Mesothelial cell of epicardium (in vitro differentiated cells): ENCODE measurements around the gene EIF5A. TPM values are rescaled to one million over a fixed set of nuclear protein-coding genes. Genes with fewer than 3 reads are reported as not detected.

Experiments used
- DNase-seq, 2 experiments: peaks; one replicate each; pipeline ENCODE4 v3.0.0; 2021; ENCODE audit warnings: low spot score in 2 of 2; ENCODE audit not compliant: unreplicated experiment in 2 of 2
- H3K27ac Mint-ChIP-seq: 2 replicates; pipeline ENCODE4 v1.8.0; 2021; ENCODE audit warnings: mixed read lengths
- H3K27me3 Mint-ChIP-seq: 2 replicates; pipeline ENCODE4 v1.8.0; 2021; ENCODE audit warnings: low read depth, mixed read lengths
- H3K36me3 Mint-ChIP-seq: 2 replicates; pipeline ENCODE4 v1.8.0; 2021; ENCODE audit warnings: mixed read lengths
- H3K4me1 Mint-ChIP-seq: 2 replicates; pipeline ENCODE4 v1.8.0; 2021; ENCODE audit warnings: mixed read lengths
- H3K4me3 Mint-ChIP-seq: 2 replicates; pipeline ENCODE4 v1.8.0; 2021; ENCODE audit warnings: mild to moderate bottlenecking, moderate library complexity, mixed read lengths
- H3K9me3 Mint-ChIP-seq: 2 replicates; pipeline ENCODE4 v1.8.0; 2021; ENCODE audit warnings: mixed read lengths
- CTCF ChIP-seq: fragments of 200-600 bp; sonication (generic); IDR thresholded peaks from one replicate; pipeline ENCODE4 v1.5.0; 2021; ENCODE audit warnings: antibody characterized with exemption; ENCODE audit not compliant: unreplicated experiment
- total RNA-seq: library from RNA; stranded (reverse); gene quantifications from 3 replicates; pipeline ENCODE4 v1.2.1, GENCODE V29; 2021

Gene EIF5A
- total RNA-seq, 1 donor from 2014 or later: 265 TPM

GRCh38 chr17:7313890-7314718, 6.7 kb downstream of the EIF5A start:
- peaks cover 26% of the 10 kb centered on the region for H3K4me1 Mint-ChIP-seq
- H3K4me3 Mint-ChIP-seq: peak overlapping the region; percentile 77
- no peaks in the 10 kb centered on the region for H3K9me3 Mint-ChIP-seq
- no peaks in the 10 kb centered on the region for H3K27me3 Mint-ChIP-seq
- H3K27ac Mint-ChIP-seq: peak overlapping the region; percentile 85
- peaks cover 39% of the 10 kb centered on the region for H3K36me3 Mint-ChIP-seq
- no peak for TF ChIP-seq CTCF
- DNase-seq: no peak

- H3K4me1 Mint-ChIP-seq: peaks cover 19% of the 10 kb centered on the region
- H3K27me3 Mint-ChIP-seq: no peaks in the 10 kb centered on the region
Measured at GRCh38 chr17:7314719-7315569, 7.5 kb downstream of the EIF5A start, which contains the start of gene GPS2. TSS of gene GPS2 (minus strand) at chr17:7315360. CDS start at chr17:7315052, 308 bp downstream.

GRCh38 chr17:7315570-7316235, 8.3 kb downstream of the EIF5A start:
- Mint-ChIP-seq H3K27me3 (no peaks in the 10 kb centered on the region), H3K27ac (peak overlapping the region; percentile 94)

More at GRCh38 chr17:7314719-7315569, 7.5 kb downstream of the EIF5A start, which contains the start of gene GPS2:
- Mint-ChIP-seq H3K27ac (peak within 1 kb of the TSS; percentile 94), H3K9me3 (no peaks in the 10 kb centered on the region), H3K4me3 (peak within 1 kb of the TSS; percentile 82), H3K36me3 (peaks cover 38% of the 10 kb centered on the region)
- DNase-seq: peak; percentile 83 to 91
- no peak for TF ChIP-seq CTCF

GRCh38 chr17:7317161-7317803, 9.9 kb downstream of the EIF5A start:
- peak overlapping the region; percentile 53 for H3K4me3 Mint-ChIP-seq
- H3K9me3 Mint-ChIP-seq: no peaks in the 10 kb centered on the region
- peaks cover 10% of the 10 kb centered on the region for H3K4me1 Mint-ChIP-seq
- DNase-seq: no peak
- H3K27me3 Mint-ChIP-seq: no peaks in the 10 kb centered on the region
- H3K36me3 Mint-ChIP-seq: peaks cover 33% of the 10 kb centered on the region
- H3K27ac Mint-ChIP-seq: peak overlapping the region; percentile 64
- no peak for TF ChIP-seq CTCF

More at GRCh38 chr17:7315570-7316235, 8.3 kb downstream of the EIF5A start:
- TF ChIP-seq CTCF: no peak
- Mint-ChIP-seq H3K9me3 (no peaks in the 10 kb centered on the region), H3K36me3 (peaks cover 31% of the 10 kb centered on the region), H3K4me1 (peaks cover 12% of the 10 kb centered on the region), H3K4me3 (peak overlapping the region; percentile 82)
- DNase-seq: no peak
